ENCODE data around the gene KRTAP10-4.
"Not testable (repeated sequence)": the region's sequence is repeated elsewhere in the genome, so short reads cannot be mapped to it uniquely, and the experiment has no call there.

KRTAP10-4 gene

DNA sequence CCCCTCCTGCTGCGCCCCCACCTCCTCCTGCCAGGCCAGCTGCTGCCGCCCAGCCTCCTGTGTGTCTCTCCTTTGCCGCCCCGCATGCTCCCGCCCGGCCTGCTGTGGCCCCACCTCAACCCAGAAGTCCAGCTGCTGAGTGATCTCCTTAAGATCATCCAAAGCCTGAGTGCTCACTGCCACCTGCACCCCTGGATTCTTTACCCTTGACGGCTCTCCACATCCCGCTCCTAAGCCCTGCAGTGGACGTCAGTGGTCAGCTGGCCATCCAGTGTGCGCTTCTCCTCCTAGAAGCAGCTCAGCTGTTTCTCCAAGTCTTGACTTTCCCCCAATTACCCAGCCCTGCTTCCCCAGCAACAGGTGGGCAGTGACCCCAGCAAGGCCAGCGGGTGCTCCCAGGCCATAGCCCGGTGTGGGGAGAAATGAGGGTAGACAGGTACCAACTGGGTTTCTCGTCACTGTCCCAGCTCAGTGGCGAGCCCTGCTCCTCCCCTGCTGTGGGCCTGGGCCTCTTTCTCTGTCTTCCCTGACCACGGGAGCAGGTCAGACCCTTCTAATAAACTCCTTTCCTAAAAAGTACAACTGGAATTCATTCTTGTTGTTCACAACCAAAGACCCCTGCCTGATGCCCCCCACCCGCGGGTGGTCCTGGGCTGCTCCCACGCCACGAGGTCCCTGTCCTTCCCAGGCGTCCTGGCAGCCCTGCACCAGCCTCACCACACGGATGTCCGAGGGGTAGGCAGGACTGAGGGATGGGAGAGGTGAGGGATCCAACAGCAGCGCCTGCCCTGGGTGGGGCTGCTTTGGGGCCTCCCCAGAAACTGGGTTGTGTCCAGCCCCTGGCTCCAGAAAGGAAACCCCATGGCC is 28.3 kb downstream of the KRTAP10-4 start:
- DNase-seq, result no peak

DNA sequence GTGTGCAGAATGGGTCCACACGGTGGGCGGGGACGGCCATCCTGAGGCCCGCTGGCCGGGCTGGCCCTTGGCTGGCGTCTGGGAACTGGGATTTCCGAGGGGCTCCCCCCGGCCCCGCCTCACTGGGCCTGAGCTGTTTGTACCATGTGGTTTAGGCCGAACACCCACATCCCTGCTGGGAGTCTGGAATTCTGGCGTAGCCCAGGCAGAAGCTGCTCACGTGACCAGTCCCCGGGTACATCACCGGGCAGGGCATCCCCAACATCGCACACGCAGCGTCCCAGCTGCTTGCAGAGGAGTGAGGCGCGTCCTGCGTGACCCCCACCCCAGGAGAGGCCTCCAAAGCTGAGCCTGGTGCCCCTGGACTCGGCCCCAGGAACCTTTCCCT is 28.9 kb downstream of the KRTAP10-4 start:
- DNase-seq, result no peak

DNA sequence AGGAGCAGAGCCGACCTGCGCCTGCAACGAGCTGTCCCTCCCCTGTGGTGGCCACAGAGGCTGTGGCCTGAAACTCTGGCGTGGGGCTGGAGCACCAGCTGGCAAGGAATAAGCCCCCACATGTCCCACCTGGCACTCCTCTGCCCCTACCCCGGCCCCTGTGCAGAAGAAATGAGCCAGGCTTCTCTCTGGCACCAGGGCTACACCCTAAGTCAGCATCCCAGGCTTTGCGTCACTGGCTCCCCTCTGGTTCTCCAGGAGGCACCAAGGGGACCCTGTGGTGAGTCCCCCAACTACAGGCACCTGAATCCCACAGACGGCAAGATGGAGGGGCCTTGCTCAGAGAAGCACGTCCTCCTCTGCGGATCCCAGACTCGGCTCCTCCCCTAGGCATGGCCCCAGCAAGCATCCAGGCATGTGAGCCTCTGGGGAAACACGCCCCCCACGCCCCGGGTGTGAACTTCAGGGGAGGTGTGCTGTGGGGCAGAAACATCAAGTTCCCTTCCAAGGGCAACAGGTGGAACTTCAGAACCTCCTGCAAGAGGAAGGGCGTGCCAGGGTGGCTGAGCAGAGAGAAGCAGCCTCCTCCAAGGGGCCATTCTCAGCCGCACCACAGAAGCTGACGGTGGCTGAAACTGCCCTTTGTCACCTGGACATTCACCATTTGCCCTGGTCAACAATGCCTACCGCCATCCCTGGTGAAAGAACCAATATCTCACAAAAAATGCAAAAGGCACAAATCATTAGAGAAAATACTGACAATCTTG is 29.8 kb downstream of the KRTAP10-4 start:
- DNase-seq, result no peak

DNA sequence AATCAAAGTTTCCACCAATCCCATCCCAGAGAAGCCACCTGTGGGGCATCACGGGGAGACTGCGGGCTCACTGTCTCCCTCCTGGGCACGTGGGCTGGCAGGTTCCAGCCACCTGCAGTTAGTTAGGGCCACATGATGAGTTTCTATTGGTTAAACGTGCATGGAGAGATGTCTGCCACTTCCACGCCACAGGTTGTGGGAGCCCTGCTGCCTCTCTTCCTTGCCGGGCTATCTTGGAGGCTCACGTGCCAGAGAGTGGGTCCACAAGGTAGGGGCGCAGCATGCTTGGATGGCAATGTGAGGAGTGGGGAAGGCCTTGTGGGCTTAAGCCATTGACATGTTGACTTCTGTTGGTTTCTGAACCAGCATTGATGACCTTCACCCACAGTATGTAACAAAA is 30.4 kb downstream of the KRTAP10-4 start:
- DNase-seq, result no peak

DNA sequence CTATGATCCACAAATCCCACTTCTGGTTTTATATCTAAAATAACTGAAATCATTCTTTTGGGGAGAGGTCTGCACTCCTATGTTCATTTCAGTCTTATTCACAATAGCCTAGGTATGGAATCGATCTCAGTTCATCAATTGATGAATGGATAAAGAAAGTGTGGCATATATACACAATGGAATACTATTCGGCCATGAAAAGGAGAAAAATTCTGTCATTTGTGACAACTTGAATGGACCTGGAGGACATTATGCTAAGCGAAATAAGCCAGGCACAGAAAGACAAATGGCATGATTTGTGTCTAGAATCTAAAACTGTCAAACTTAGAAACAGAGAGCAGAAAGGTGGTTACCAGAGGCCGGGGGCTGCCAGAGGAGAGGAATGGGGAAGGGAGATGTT is 33.0 kb downstream of the KRTAP10-4 start:
- DNase-seq, result no peak

DNA sequence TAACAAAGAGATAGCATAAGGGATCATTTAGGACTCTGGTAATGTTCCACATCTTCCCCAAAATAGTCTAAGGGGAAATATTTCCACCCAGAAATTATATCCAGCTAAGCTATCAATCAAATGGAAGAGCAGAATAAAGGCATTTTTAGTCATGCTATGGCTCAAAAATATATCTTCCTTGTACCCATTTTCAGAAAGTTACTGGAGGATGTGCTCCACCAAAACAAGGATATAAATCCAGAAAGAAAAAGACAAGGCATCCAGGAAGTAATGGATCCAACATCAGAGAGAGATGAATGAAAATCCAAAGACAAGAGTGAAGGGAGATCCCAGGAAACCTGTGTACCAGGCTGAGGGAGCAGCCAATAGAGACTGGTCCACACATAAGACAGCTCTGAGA is 35.7 kb downstream of the KRTAP10-4 start:
- no peak for DNase-seq

DNA sequence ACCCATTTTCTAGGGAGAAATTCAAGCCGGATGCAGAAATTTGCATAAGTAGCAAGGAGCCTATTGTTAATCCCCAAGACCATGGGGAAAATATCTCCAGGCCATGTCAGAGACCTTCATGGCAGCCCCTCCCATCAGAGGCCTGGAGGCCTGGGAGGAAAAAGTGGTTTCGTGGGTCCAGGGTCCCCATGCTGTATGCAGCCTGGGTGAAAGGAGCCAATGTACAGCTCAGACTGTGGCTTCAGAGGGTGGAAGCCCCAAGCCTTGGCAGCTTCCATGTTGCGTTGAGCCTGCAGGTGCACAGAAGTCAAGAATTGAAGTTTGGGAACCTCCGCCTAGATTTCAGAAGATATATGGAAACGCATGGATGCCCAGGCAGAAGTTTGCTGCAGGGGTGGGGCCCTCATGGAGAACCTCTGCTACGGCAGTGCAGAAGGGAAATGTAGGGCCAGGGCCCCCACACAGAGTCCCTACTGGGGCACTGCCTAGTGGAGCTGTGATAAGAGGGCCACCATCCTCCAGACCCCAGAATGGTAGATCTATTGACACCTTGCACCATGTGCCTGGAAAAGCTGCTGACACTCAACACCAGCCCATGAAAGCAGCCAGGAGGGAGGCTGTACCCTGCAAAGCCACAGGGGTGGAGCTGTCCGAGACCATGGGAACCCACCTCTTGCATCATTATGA is 36.8 kb downstream of the KRTAP10-4 start:
- not testable (repeated sequence) for DNase-seq

DNA sequence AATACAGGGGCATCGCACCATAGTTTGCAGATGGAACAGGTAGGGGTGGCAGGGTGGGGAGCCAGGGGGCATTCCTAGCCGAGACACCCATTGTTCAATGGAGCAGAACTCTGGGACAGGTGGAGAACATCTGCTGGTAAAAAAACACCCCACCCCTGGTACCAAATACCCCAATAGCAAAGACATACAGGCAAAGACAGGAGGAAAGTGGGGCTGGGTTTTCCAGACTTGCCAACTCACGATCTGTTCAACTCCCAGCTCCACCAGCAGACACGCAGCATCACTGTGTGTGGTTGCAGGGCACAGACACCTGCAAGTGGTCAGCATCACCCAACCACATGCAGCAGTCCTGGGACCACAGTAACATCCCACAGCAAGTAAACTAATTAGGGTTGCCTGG is 38.0 kb downstream of the KRTAP10-4 start:
- no peak for DNase-seq

DNA sequence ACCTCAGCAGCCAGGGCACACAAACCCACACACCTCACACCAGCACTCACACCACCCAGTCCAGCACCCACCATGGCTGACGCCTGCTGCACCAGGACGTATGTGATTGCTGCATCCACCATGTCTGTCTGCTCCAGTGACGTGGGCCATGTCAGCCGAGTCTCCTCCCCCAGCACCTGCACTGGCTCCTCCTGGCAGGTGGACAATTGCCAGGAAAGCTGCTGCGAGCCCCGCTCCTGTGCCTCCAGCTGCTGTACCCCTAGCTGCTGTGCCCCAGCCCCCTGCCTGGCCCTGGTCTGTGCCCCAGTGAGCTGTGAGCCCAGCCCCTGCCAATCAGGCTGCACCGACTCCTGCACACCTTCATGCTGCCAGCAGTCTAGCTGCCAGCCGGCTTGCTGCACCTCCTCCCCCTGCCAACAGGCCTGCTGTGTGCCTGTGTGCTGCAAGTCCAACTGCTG is 38.5 kb downstream of the KRTAP10-4 start, which contains the start of gene KRTAP10-8:
TSS of gene KRTAP10-8 (plus strand) at position 51 of the 458 bp plus-strand sequence. CDS start at position 73, 22 bp downstream.
- no peak for DNase-seq

DNA sequence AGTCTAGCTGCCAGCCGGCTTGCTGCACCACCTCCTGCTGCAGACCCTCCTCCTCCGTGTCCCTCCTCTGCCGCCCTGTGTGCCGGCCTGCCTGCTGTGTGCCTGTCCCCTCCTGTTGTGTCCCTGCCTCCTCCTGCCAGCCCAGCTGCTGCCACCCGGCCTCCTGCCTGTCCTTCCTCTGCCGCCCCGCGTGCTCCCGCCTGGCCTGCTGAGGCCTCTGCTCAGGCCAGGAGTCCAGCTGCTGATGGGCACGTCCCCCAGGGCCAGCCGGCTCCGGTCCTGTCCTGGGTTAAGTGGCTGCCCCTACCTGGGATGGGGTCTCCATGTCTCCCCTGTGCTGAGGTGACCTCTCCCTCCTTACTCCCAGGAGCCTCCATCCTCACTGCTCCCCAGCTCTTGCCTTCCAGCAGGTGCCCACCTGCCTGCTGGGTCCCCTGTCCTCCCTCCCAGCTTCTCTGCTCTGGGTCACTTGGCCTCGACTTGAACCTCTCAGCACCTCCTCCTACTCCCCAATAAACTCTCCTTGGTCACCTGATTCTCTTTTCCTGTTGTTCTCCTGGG is 39.2 kb downstream of the KRTAP10-4 start:
- DNase-seq, result no peak

DNA sequence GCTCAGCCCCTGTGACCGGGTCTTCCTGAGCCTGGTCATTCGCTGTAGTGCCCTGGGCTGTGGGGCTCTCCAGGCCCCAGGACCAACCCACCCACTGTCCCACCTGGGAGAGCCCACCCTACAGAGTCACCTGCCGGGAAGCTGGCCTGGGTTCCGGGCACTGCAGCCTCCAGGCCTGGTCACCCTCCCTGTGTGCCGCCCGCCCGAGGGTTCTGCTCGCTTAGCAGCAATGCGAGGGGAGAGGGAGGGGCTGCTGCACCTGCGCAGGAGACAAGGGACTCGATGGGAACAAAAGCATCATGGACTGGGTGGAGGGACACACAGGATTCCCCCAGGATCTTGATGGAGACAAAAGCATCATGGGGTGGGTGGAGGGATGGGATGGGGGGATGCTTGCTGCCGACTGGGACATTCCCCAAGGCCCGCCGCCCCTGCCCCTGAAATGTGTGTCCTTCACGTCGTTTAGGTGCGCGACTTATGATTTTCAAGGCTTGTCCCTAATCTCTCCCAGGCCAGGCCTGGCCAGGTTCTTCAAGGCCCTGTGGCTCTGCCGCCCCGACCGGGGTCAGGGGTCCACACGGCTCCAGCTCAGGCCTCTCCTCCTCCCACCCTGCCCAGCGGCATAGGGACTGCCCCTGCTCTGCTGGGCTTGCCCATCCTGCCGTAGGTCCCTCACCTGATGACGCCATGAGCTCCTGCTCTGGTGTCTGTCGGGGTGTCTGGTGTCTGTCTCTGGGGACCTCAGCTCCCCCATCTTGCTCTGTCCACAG is 40.0 kb downstream of the KRTAP10-4 start:
- no peak for DNase-seq

DNA sequence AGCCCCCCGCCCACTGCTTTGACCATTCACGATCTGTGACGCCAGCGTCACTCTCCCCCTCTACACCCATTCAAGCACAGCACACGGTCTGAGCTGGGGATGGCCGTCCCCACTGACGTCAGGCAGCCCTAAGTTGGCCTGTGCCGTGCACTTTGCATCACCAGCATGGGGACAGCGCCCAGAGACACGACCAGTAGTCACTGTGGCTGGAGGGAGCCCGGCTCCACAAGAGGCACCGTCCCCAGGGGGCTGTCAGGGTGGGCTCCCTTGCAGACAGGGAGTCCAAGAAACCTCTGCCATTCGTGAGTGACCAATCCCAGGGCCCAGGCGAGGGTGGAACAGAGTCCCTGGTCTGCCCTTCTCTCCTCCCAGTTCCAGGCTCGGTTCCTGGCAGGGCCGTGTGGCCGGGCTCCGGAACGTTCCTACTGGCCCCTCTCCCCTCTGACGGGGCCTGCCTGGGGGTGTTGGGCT is 40.7 kb downstream of the KRTAP10-4 start:
- no peak for DNase-seq

DNA sequence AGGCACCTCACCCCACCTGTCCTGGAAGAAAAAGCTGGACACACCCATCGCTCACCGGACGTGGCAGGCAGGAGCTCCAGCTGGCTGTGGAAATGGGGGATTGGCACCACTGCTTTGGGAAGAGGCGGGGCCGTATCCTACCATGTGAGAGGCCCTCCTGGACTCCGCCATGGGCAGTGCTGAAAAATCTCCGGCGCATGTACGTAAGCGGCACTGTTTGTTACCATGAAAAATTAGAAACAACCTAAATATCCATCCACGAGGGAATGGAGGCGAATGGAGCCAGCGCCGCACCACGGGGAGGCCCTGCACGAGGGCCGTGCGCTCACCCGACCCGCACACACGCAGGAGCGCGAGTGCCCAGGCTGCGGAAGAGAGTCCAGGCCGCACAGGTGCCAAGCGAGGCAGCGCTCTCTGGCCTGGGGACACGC is 41.4 kb downstream of the KRTAP10-4 start:
- DNase-seq, result no peak

DNA sequence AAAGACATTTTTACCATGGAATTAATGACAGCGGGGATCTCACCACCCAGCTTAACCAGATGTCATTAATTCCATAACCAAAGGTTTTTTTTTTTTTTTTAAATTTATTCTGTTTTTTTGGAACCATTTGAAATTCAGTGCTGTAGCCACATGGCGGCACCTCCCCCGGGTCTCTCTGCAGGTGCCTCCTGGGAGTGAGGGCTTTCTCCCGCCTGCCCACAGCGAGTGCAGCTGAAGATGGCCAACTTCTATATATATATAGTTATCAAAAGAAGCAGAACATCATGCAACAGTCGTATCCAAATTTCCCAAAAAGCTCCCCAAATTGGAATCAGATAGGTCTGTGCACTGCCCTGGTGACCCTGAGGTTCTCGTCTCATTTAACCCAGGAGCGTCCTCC is 41.9 kb downstream of the KRTAP10-4 start:
- no peak for DNase-seq

DNA sequence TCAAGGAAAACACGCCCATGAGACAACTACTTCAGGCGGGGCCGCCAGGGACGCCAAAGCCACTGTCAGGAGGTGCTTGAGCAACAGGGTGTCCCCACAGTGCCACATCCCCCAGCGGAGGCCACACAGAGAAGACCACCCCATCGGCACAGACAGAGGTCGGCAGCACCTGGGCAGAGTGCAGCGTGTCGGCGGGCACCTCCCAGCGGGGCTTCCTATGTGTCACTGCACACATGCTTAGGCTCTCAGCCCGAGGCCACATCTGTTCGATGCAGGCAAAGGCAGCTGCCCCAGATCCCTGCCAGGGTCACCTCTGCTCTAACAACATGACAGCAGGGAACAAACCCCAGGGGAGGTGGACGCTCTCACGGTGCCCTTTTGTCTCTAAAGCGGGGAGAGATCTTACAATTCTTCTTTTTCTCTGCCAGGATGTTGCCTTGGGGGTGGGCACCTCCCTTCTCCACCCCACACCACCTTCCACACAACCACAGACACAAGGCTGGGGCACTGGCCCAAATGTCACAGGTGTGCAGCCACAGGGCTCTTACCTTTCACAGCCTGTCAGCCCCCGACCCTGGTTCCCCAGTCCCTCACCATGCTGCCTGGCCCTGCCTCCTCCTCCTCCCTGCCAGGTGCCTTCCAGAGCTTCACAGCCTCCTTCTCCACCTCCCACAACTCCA is 42.5 kb downstream of the KRTAP10-4 start:
- no peak for DNase-seq

DNA sequence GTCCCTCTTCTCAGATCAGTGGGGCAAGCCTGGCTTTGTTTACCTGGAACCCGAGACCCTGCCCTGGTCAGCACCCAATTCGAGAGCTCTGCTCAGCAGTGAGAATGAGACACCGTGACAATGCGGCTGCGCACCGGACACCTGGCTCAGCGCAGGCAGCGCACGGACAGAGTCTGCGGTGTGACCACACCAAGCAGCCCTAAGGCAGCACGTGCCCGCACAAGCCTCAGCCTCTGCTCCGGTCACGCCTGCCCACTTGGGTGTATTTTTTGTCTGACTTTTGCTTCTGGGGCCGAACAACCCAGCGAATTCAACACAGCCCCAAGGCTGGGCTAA is 43.0 kb downstream of the KRTAP10-4 start:
- DNase-seq, result no peak

DNA sequence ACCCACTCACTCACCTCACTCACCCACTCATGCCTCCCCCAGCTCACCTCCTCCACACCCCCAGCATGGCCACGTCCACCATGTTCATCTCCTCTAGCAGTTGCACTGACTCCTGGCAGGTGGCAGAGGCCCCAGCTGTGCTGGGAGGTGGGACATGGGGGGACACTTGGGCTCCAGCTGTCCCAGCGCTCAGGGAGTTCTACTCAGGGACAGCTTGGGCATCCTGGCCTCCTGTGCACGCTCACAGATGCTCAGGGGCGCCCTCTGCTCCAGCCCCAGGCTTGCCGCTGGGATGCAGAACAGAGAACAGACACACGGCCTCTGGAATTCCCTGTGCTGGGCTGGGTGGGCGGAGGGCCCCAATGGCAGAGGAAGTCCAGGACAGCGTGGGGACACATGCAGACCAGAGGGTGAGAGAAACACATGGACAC is 43.6 kb downstream of the KRTAP10-4 start:
- DNase-seq, result no peak

DNA sequence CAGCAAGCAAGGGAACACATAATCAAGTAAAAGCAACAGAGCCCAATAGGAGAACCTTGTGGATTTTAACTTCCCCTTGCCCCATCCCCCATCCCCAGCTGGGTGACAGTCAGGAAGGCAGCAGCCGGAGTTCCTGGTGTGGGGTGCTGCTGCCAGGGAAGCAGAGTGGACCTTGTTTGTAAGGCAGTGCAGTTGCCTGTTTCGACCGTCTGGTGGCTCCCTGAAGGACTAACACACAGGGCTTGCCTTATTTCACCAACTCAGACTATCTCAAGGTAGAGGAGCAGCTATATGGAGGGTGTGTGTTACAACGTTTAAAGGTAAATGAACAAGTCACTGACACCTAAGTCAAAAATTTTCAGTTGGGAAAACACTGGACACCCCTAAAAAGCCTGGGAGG is 45.0 kb downstream of the KRTAP10-4 start:
- no peak for DNase-seq

DNA sequence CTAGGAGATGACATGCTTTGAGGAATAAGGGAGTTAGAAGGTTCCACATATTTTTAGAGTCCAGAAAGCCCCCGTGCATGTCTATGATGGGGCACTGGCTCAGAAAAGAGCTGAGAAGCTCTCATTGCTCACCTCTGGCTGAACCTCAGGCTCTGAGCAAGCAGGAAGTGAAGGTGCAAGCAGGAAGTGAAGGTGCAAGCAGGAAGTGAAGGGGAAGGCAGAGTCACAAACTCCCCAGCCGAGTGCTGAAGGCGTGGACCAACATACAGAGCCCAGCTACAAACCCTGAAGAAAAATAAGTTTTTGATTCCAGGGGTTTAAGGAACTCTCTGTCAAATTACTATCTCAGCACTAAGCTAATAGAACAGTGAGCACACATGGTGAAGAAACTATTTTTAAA is 45.4 kb downstream of the KRTAP10-4 start:
- no peak for DNase-seq

DNA sequence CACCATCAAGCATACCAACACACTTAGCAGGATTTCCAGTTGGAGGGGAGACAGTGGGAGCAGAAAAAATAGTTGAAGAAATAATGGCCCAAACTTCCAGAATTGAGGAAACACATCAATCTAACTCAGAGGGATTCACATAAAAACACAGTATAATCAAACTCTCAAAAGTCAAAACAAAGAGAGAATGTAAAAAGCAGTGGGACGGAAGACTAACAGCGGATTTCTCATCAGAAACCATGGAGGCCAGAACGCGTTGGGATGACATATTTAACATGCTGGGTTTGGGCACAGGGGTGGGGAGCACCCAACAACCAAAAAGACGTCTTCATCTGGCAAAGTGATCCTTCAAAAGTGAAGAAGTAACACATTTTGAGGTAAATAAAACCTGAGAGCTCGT is 46.4 kb downstream of the KRTAP10-4 start:
- DNase-seq, result no peak

DNA sequence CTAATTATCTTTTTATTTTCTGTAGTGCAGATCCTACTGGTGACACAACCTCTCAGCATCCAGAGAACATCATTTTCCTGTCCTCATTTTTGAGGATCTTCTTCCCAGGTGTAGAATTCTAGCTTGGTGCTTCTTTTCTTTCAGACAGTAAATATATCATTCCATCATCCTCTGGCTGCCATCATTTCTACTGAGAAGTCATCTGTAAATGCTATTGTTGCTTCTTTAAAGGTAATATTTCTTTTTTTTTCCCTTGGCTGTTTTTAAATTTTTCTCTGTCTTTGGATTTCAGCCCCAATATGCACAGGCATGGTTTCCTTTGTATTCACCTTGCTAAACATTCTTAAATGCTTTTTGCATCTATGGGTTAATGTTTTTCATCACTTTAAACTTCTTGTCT is 50.0 kb downstream of the KRTAP10-4 start:
- no peak for DNase-seq
